HepG2 (cell line): ENCODE data around the gene WRAP73. TPM values are rescaled to one million over a fixed set of nuclear protein-coding genes. Genes with fewer than 3 reads are reported as not detected.

Experiments used
- ATAC-seq: fragments of 200-7000 bp; cut with Tn5 transposase; 3 replicates; pipeline ENCODE4 v1.9.1; 2020; ENCODE audit warnings: mild to moderate bottlenecking, moderate library complexity
- BruUV-seq: library from RNA; stranded (reverse); fragments of 400-500 nt; replicated peaks from 2 replicates; lab custom pipeline; 2021; lab: Mats Ljungman, UMichigan
- CTCF ChIA-PET: fragments of 300-600 bp; formaldehyde crosslinking; extraction: SDS; loops from one replicate; lab custom pipeline; 2021; ENCODE audit warnings: low total read pairs, inconsistent platforms, low intra/inter-chr PET ratio; lab: Yijun Ruan, JAX
- POLR2A ChIA-PET: fragments of 350-600 bp; sonication (Branson Sonifier 250); formaldehyde crosslinking; loops from one replicate; lab custom pipeline; 2020; ENCODE audit warnings: antibody characterized with exemption, inconsistent platforms; lab: Yijun Ruan, JAX
- DNase-seq: peaks from one replicate; pipeline ENCODE4 v3.0.0-alpha.2; 2015; ENCODE audit warnings: low spot score
- FAIRE-seq: peaks from 3 replicates; lab custom pipeline; 2011; peaks lifted over from hg19 to GRCh38; lab: Jason Lieb, UNC
- H2AFZ ChIP-seq: one replicate; pipeline ENCODE4 v1.6.1; 2011; ENCODE audit warnings: low read length, inconsistent platforms
- H3K27ac ChIP-seq: fragments of 300-600 bp; 3 replicates; pipeline ENCODE4 v1.8.0; 2011; ENCODE audit warnings: mixed run types, mild to moderate bottlenecking, mixed read lengths, low read length, inconsistent platforms; ENCODE audit not compliant: insufficient read depth; ENCODE audit errors: extremely low read length
- H3K27me3 ChIP-seq, 2 experiments: fragments of 200-600 bp in 1 of 2; 2 replicates in 1 of 2; 3 replicates in 1 of 2; pipeline versions ENCODE4 v1.6.0 to v1.8.0; 2011; ENCODE audit warnings: low read length in 2 of 2, mild to moderate bottlenecking in 2 of 2, moderate library complexity in 2 of 2, inconsistent platforms in 1 of 2; ENCODE audit not compliant: insufficient read depth in 2 of 2, control insufficient read depth in 1 of 2
- H3K36me3 ChIP-seq, 2 experiments: fragments of 200-600 bp in 1 of 2; replicated peaks in 1 of 2; 2 replicates in 1 of 2; 3 replicates in 1 of 2; pipeline versions ENCODE4 v1.5.1 to v1.8.0; 2011; ENCODE audit warnings: low read length in 2 of 2, inconsistent platforms in 1 of 2; ENCODE audit not compliant: insufficient read depth in 2 of 2, control insufficient read depth in 1 of 2
- H3K4me1 ChIP-seq: 2 replicates; pipeline ENCODE4 v1.5.1; 2012; ENCODE audit warnings: low read length, inconsistent platforms; ENCODE audit not compliant: insufficient read depth
- H3K4me2 ChIP-seq: 2 replicates; pipeline ENCODE4 v1.6.0; 2011; ENCODE audit warnings: low read depth, low read length, inconsistent platforms
- H3K4me3 ChIP-seq, 3 experiments: fragments of 200-600 bp in 1 of 3; sonication (generic), shearing (Covaris generic) in 1 of 3; replicated peaks in 1 of 3; 2 replicates each; pipeline ENCODE4 v1.5.1; 2011 to 2016; ENCODE audit warnings: low read length in 3 of 3, inconsistent platforms in 2 of 3, low read depth in 2 of 3, mild to moderate bottlenecking in 2 of 3, control low read depth in 1 of 3, mixed read lengths in 1 of 3; ENCODE audit not compliant: insufficient read depth in 1 of 3
- H3K79me2 ChIP-seq: one replicate; pipeline ENCODE4 v1.6.1; 2011; ENCODE audit warnings: low read length, inconsistent platforms; ENCODE audit not compliant: insufficient read depth
- H3K9ac ChIP-seq: 2 replicates; pipeline ENCODE4 v1.6.0; 2011; ENCODE audit warnings: mild to moderate bottlenecking, low read depth, low read length, inconsistent platforms; ENCODE audit not compliant: insufficient read depth
- H3K9me3 ChIP-seq: 2 replicates; pipeline ENCODE4 v1.5.1; 2012; ENCODE audit warnings: mild to moderate bottlenecking, low read length
- H4K20me1 ChIP-seq: 2 replicates; pipeline ENCODE4 v1.6.0; 2011; ENCODE audit warnings: inconsistent platforms, mild to moderate bottlenecking, low read length, moderate library complexity; ENCODE audit not compliant: insufficient read depth
- ATAD3A ChIP-seq: sonication (generic); formaldehyde crosslinking; IDR thresholded peaks from 2 replicates; pipeline ENCODE4 v1.4.0; 2020; ENCODE audit warnings: missing genetic modification reagents
- CBX5 ChIP-seq: sonication (generic); formaldehyde crosslinking; IDR thresholded peaks from 2 replicates; pipeline ENCODE4 v1.4.0; 2020; ENCODE audit warnings: missing genetic modification reagents, borderline replicate concordance
- FOXA1 ChIP-seq, 2 experiments: fragments of 450-650 bp in 1 of 2; sonication (generic) in 1 of 2; formaldehyde crosslinking in 1 of 2; IDR thresholded peaks; 2 replicates each; pipeline versions ENCODE4 v1.4.0 to v1.6.1; 2016 to 2020; ENCODE audit warnings: missing genetic modification reagents in 1 of 2
- HNRNPK ChIP-seq: fragments of 200-400 bp; formaldehyde crosslinking; IDR thresholded peaks from 2 replicates; pipeline ENCODE4 v1.6.1; 2018; ENCODE audit warnings: low read length, low read depth, moderate library complexity, mild to moderate bottlenecking; ENCODE audit not compliant: poor library complexity, severe bottlenecking
- IRF1 ChIP-seq: sonication (generic); formaldehyde crosslinking; IDR thresholded peaks from 2 replicates; pipeline ENCODE4 v1.4.0; 2020; ENCODE audit warnings: low read depth, mild to moderate bottlenecking, missing genetic modification reagents
- ISX ChIP-seq: sonication (generic); formaldehyde crosslinking; conservative IDR thresholded peaks from 2 replicates; pipeline ENCODE4 v1.5.0; 2020; ENCODE audit warnings: missing genetic modification reagents
- MLX ChIP-seq: IDR thresholded peaks from 2 replicates; pipeline ENCODE4 v1.6.1; 2016
- PHF8 ChIP-seq: sonication (generic); formaldehyde crosslinking; IDR thresholded peaks from 2 replicates; pipeline ENCODE4 v1.5.0; 2020; ENCODE audit warnings: missing genetic modification reagents
- PRMT3 ChIP-seq: sonication (generic); formaldehyde crosslinking; IDR thresholded peaks from 2 replicates; pipeline ENCODE4 v1.8.1; 2022; ENCODE audit warnings: low read depth, mild to moderate bottlenecking, moderate library complexity, missing genetic modification reagents, borderline replicate concordance
- RFXAP ChIP-seq: sonication (generic); formaldehyde crosslinking; IDR thresholded peaks from 2 replicates; pipeline ENCODE4 v1.4.0; 2020; ENCODE audit warnings: missing genetic modification reagents, borderline replicate concordance
- TBP ChIP-seq: sonication (generic); formaldehyde crosslinking; IDR thresholded peaks from 2 replicates; pipeline ENCODE4 v1.5.0; 2020; ENCODE audit warnings: missing genetic modification reagents
- U2AF2 ChIP-seq: fragments of 200-400 bp; formaldehyde crosslinking; IDR thresholded peaks from 2 replicates; pipeline ENCODE4 v1.6.1; 2017; ENCODE audit warnings: low read depth, mild to moderate bottlenecking, low read length
- ZBTB14 ChIP-seq: sonication (generic); formaldehyde crosslinking; IDR thresholded peaks from 2 replicates; pipeline ENCODE4 v1.4.0; 2020; ENCODE audit warnings: missing genetic modification reagents
- ZBTB8A ChIP-seq: sonication (generic); formaldehyde crosslinking; IDR thresholded peaks from 2 replicates; pipeline ENCODE4 v1.4.0; 2020; ENCODE audit warnings: mild to moderate bottlenecking, low read depth, missing genetic modification reagents, borderline replicate concordance
- ZKSCAN8 ChIP-seq: IDR thresholded peaks from 2 replicates; pipeline ENCODE4 v1.6.1; 2016; ENCODE audit warnings: borderline replicate concordance, missing genetic modification reagents, missing compliant biosample characterization
- ZNF644 ChIP-seq: IDR thresholded peaks from 2 replicates; pipeline ENCODE4 v1.6.1; 2016; ENCODE audit warnings: low read depth
- ZNF724P ChIP-seq: sonication (generic); formaldehyde crosslinking; IDR thresholded peaks from 2 replicates; pipeline ENCODE4 v1.8.0; 2022; ENCODE audit warnings: missing genetic modification reagents, borderline replicate concordance
- ZNF768 ChIP-seq: sonication (generic); formaldehyde crosslinking; IDR thresholded peaks from 2 replicates; pipeline ENCODE4 v1.4.0; 2020; ENCODE audit warnings: missing genetic modification reagents
- ZNF772 ChIP-seq: sonication (generic); formaldehyde crosslinking; IDR thresholded peaks from 2 replicates; pipeline ENCODE4 v1.5.0; 2020; ENCODE audit warnings: mild to moderate bottlenecking, missing genetic modification reagents
- WGBS: methylation state at CpG from one replicate; pipeline ENCODE4 v1.1.6; 2017; ENCODE audit warnings: low lambda C conversion rate; 5-methylcytosine and 5-hydroxymethylcytosine counted together
- in situ Hi-C: cut with HindIII; loops from 2 replicates; pipeline ENCODE4 v1.10.0; 2017; ENCODE audit warnings: low pct_unique_long_range_greater_than_20kb; ENCODE audit not compliant: extremely low pct_ligation_motif_present
- intact Hi-C: fragments of 100-400 bp; cut with micrococcal nuclease; formaldehyde crosslinking; loops from one replicate; pipeline ENCODE4 v1.10.0; 2022; ENCODE audit not compliant: unreplicated experiment
- polyA plus RNA-seq, 8 experiments: library from polyadenylated mRNA; depleted of rRNA in 3 of 8; stranded (reverse) in 7 of 8; unstranded in 1 of 8; fragments of >200 nt; fragmentation: Illumina TruSeq in 4 of 8; extraction: Trizol in 4 of 8; gene quantifications; 2 replicates each; pipeline versions ENCODE4 v1.2.1 to v1.2.3, GENCODE V29; 2011 to 2016; ENCODE audit warnings: low read depth in 4 of 8, missing spikeins in 1 of 8, mixed read lengths in 1 of 8; ENCODE audit not compliant: insufficient read depth in 1 of 8
- total RNA-seq, 5 experiments: library from RNA; depleted of rRNA; stranded (reverse); fragments of >200 nt; fragmentation: Illumina TruSeq; extraction: Trizol; gene quantifications; 2 replicates each; pipeline ENCODE4 v1.2.3, GENCODE V29; 2016; ENCODE audit warnings: low read depth in 1 of 5

The WRAP73 gene
- total and polyA plus RNA-seq, 2 of the 13 experiments (the other 11 are each of a cell fraction or from before 2014, with no cell fraction given) = 18.1 to 40.4 TPM

- TF ChIP-seq FOXA1 (IDR thresholded peaks at IDR 0.05) = no peak
- TF ChIP-seq FOXA1 (CRISPR knock-in tag; IDR thresholded peaks at IDR 0.05) = no peak
- TF ChIP-seq ZBTB8A (CRISPR knock-in tag) = no peak
- no peak for TF ChIP-seq ZNF644 (CRISPR knock-in tag)
- no peak for TF ChIP-seq ISX
- no peak for TF ChIP-seq TBP (CRISPR knock-in tag)
- TF ChIP-seq HNRNPK = no peak
- TF ChIP-seq PHF8 = no peak
- no peak for TF ChIP-seq ZNF724P (CRISPR knock-in tag)
- TF ChIP-seq IRF1 (CRISPR knock-in tag) = no peak
- TF ChIP-seq ATAD3A (CRISPR knock-in tag) = no peak
- TF ChIP-seq ZBTB14 (CRISPR knock-in tag) = no peak
- TF ChIP-seq CBX5 (CRISPR knock-in tag) = no peak
- no peak for TF ChIP-seq ZKSCAN8 (CRISPR knock-in tag)
- no peak for TF ChIP-seq ZNF772 (CRISPR knock-in tag)
- no peak for TF ChIP-seq ZNF768 (CRISPR knock-in tag)
- TF ChIP-seq U2AF2 = no peak
- no peak for TF ChIP-seq PRMT3 (CRISPR knock-in tag)
- no peak for TF ChIP-seq MLX
- no peak for TF ChIP-seq RFXAP (CRISPR knock-in tag)
- DNase-seq (no peak), ATAC-seq (no peak), FAIRE-seq (no peak)
- no TSS peak for BruUV-seq
- Histone ChIP-seq H4K20me1 (no peaks in the 10 kb centered on the region), H3K27me3 (no peaks in the 10 kb centered on the region; a peak in 1 of 5 replicates), H3K9me3 (no peaks in the 10 kb centered on the region), H3K27ac (no peak overlapping the region), H3K79me2 (no peaks in the 10 kb centered on the region), H3K36me3 (no peaks in the 10 kb centered on the region), H3K4me1 (no peaks in the 10 kb centered on the region), H3K4me3 (no peak overlapping the region), H2AFZ (no peak overlapping the region), H3K4me2 (no peak overlapping the region), H3K9ac (no peak overlapping the region)
- in situ Hi-C loops = loop anchor here (5.0 kb wide), 1 partner anchor 33 kb away; no protein-coding TSS in a partner anchor
- ChIA-PET POLR2A (no interaction called here), CTCF (no interaction called here)
- intact Hi-C loops = no loop called here
- WGBS = 94% methylated on average over 14 of the region's 19 CpGs
These were observed 39.3 kb upstream of the WRAP73 start for GRCh38 chr1:3689138-3689750.
